ENCODE results near the gene NR1H2. TPM values are rescaled to one million over a fixed set of nuclear protein-coding genes. Genes with fewer than 3 reads are reported as not detected.

Gene NR1H2
- total and polyA plus RNA-seq, 10 of the 15 experiments (the other 5 are each of a cell fraction or from before 2014, with no cell fraction given) = 0.05 to 54.2 (median 35.1) TPM

- H4K20me1 ChIP-seq (ENCODE audit: control insufficient read depth, insufficient read depth) = no peaks in the 10 kb centered on the region
- ChIA-PET CTCF (interaction anchor here (1.2 kb wide), 1 partner anchor 40 kb away, joined by 4 read pairs; no protein-coding TSS in a partner anchor), SMC1A (ENCODE audit: uncharacterized antibody, unreplicated experiment) (no interaction called here), RAD21 (ENCODE audit: unreplicated experiment) (no interaction called here), POLR2A (no interaction called here)
- H3K79me2 ChIP-seq (ENCODE audit: control insufficient read depth, insufficient read depth, low read length) = no peaks in the 10 kb centered on the region
- peaks cover 2 to 31% of the 10 kb centered on the region in 2 experiments; a peak in 2 of 4 replicates for H3K36me3 ChIP-seq (ENCODE audit: control insufficient read depth in 2 of 2, insufficient read depth in 2 of 2, low read length in 1 of 2)
- no peak for ATAC-seq
- H3K4me3 ChIP-seq = no peak overlapping the region
- no peak overlapping the region for H3K27ac ChIP-seq (ENCODE audit: control insufficient read depth, insufficient read depth)
- BruUV-seq (replicated peaks) = no TSS peak
- no peak overlapping the region for H3K9ac ChIP-seq (ENCODE audit: control insufficient read depth, insufficient read depth, low read length)
- no peak overlapping the region for H2AFZ ChIP-seq (ENCODE audit: control insufficient read depth, low read depth, low read length)
- no peak overlapping the region for H3K4me2 ChIP-seq (ENCODE audit: control insufficient read depth, insufficient read depth)
- H3K27me3 ChIP-seq (replicated peaks in 1 of 2; ENCODE audit: control insufficient read depth in 2 of 2, insufficient read depth in 2 of 2, low read length in 1 of 2) = no peaks in the 10 kb centered on the region
- peaks cover 2% of the 10 kb centered on the region for H3K4me1 ChIP-seq (ENCODE audit: control insufficient read depth, insufficient read depth, low read length)
- in situ Hi-C loops (cut with MboI) = no loop called here
- 95% methylated on average over 17 of the region's 17 CpGs for WGBS (ENCODE audit: insufficient coverage, insufficient replicate concordance, low lambda C conversion rate, missing lambda C conversion rate)
- no peak for TF ChIP-seq RAD21 (IDR thresholded peaks at IDR 0.05; ENCODE audit: insufficient read depth, low read depth, low read length)
- intact Hi-C loops (cut with micrococcal nuclease; ENCODE audit: unreplicated experiment) = no loop called here
- no peak for FAIRE-seq
- no peak for DNase-seq (ENCODE audit: low read depth, low spot score)
- H3K9me3 ChIP-seq (replicated peaks; ENCODE audit: control insufficient read depth, insufficient read depth, low read length) = no peaks in the 10 kb centered on the region
These were observed 33.1 kb downstream of the NR1H2 start for GRCh38 chr19:50409347-50409746.

DNA sequence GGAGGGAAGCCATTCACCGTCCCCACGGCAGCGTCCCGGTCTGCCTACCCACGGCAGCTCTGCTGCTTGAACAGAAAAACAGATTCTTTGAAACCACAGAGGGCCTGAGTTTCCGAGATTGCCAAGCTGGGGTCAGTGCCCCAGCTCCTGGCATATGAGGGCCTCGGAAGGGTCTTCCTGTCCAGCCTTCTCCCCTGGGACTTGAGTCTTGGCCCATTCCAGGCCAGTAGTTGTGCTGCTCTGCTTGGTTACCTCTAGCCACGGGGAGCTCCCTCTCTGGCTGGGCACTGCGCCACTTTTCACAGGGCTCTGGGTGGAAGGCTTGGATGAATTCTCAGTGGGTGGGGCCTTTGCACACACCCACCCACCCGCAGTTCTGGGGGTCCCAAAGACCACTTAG, 33.9 kb downstream of the NR1H2 start:
- no peaks in the 10 kb centered on the region for H3K27me3 ChIP-seq (replicated peaks in 1 of 2; ENCODE audit: control insufficient read depth in 2 of 2, insufficient read depth in 2 of 2, low read length in 1 of 2)
- no peaks in the 10 kb centered on the region for H3K9me3 ChIP-seq (replicated peaks; ENCODE audit: control insufficient read depth, insufficient read depth, low read length)
- CTCF ChIA-PET = interaction anchor here (0.8 kb wide), 1 partner anchor 50 kb away, joined by 4 read pairs; no protein-coding TSS in a partner anchor
- no TSS peak for BruUV-seq (replicated peaks)
- no peak overlapping the region for H3K9ac ChIP-seq (ENCODE audit: control insufficient read depth, insufficient read depth, low read length)
- FAIRE-seq (no peak), DNase-seq (ENCODE audit: low read depth, low spot score) (no peak), ATAC-seq (no peak)
- no peak overlapping the region for H3K4me2 ChIP-seq (ENCODE audit: control insufficient read depth, insufficient read depth)
- RAD21 ChIA-PET (ENCODE audit: unreplicated experiment) = no interaction called here
- intact Hi-C loops (cut with micrococcal nuclease; ENCODE audit: unreplicated experiment) (no loop called here), in situ Hi-C loops (cut with MboI) (no loop called here)
- H3K36me3 ChIP-seq (ENCODE audit: control insufficient read depth in 2 of 2, insufficient read depth in 2 of 2, low read length in 1 of 2) = peaks cover 2 to 31% of the 10 kb centered on the region in 2 experiments; a peak in 2 of 4 replicates
- SMC1A ChIA-PET (ENCODE audit: uncharacterized antibody, unreplicated experiment) = no interaction called here
- TF ChIP-seq PRDM15 (CRISPR knock-in tag; IDR thresholded peaks at IDR 0.05) = no peak
- no peak for TF ChIP-seq CHD1 (IDR thresholded peaks at IDR 0.05; ENCODE audit: low read depth, low read length)
- TF ChIP-seq HDGF (IDR thresholded peaks at IDR 0.05) = no peak
- TF ChIP-seq FOS (IDR thresholded peaks at IDR 0.05; ENCODE audit: borderline replicate concordance, extremely low read depth, insufficient read length) = no peak
- TF ChIP-seq SPI1 (IDR thresholded peaks at IDR 0.05; ENCODE audit: borderline replicate concordance, insufficient read depth, low read depth, low read length) = no peak
- TF ChIP-seq RB1 (IDR thresholded peaks at IDR 0.05; ENCODE audit: borderline replicate concordance) = no peak
- H4K20me1 ChIP-seq (ENCODE audit: control insufficient read depth, insufficient read depth) = no peaks in the 10 kb centered on the region
- no peak overlapping the region for H3K4me3 ChIP-seq
- 88% methylated on average over 10 of the region's 10 CpGs for WGBS (ENCODE audit: insufficient coverage, insufficient replicate concordance, low lambda C conversion rate, missing lambda C conversion rate)
- peaks cover 7% of the 10 kb centered on the region for H3K4me1 ChIP-seq (ENCODE audit: control insufficient read depth, insufficient read depth, low read length)
- no peaks in the 10 kb centered on the region for H3K79me2 ChIP-seq (ENCODE audit: control insufficient read depth, insufficient read depth, low read length)
- no peak overlapping the region for H3K27ac ChIP-seq (ENCODE audit: control insufficient read depth, insufficient read depth)
- POLR2A ChIA-PET = no interaction called here
- no peak overlapping the region for H2AFZ ChIP-seq (ENCODE audit: control insufficient read depth, low read depth, low read length)

All from GM12878 (cell line).